GM23338 (cell line): ENCODE data around the gene SRPX2. TPM values are rescaled to one million over a fixed set of nuclear protein-coding genes. Genes with fewer than 3 reads are reported as not detected.

ENCODE experiments used
- ATAC-seq: fragments of 200-7000 bp; cut with Tn5 transposase; 3 replicates; pipeline ENCODE4 v1.9.1; 2020
- DNase-seq: peaks from one replicate; pipeline ENCODE4 v3.0.0-alpha.2; 2015; ENCODE audit warnings: low spot score
- H2AFZ ChIP-seq: fragments of 200-600 bp; sonication (generic); 2 replicates; pipeline ENCODE4 v1.8.0; 2016; ENCODE audit warnings: antibody characterized with exemption, mild to moderate bottlenecking, moderate library complexity
- H3F3A ChIP-seq: fragments of 200-600 bp; sonication (generic); replicated peaks from 2 replicates; pipeline ENCODE4 v1.8.0; 2017; ENCODE audit warnings: antibody characterized with exemption, mixed run types, low read depth
- H3K27ac ChIP-seq: fragments of 200-600 bp; sonication (generic); 2 replicates; pipeline ENCODE4 v1.6.1; 2016; ENCODE audit warnings: low read depth
- H3K27me3 ChIP-seq: fragments of 200-600 bp; sonication (generic); 2 replicates; pipeline ENCODE4 v1.8.0; 2016; ENCODE audit warnings: mild to moderate bottlenecking, mixed run types, moderate library complexity; ENCODE audit not compliant: insufficient read depth
- H3K36me3 ChIP-seq: fragments of 200-600 bp; sonication (generic); 2 replicates; pipeline ENCODE4 v1.8.0; 2016; ENCODE audit warnings: mild to moderate bottlenecking; ENCODE audit not compliant: insufficient read depth
- H3K4me1 ChIP-seq: fragments of 200-600 bp; sonication (generic); 2 replicates; pipeline ENCODE4 v1.8.0; 2016; ENCODE audit warnings: mild to moderate bottlenecking, moderate library complexity; ENCODE audit not compliant: insufficient read depth
- H3K4me2 ChIP-seq: fragments of 200-600 bp; sonication (generic); 2 replicates; pipeline ENCODE4 v1.7.1; 2017; ENCODE audit warnings: mixed run types
- H3K4me3 ChIP-seq: fragments of 200-600 bp; sonication (generic); 2 replicates; pipeline ENCODE4 v1.6.1; 2016; ENCODE audit warnings: mixed run types
- H3K79me2 ChIP-seq: fragments of 200-600 bp; sonication (generic); replicated peaks from 2 replicates; pipeline ENCODE4 v1.8.0; 2017; ENCODE audit warnings: mild to moderate bottlenecking; ENCODE audit not compliant: insufficient read depth
- H3K9me2 ChIP-seq: fragments of 200-600 bp; sonication (generic); 2 replicates; pipeline ENCODE4 v1.8.0; 2017; ENCODE audit not compliant: insufficient read depth
- H4K20me1 ChIP-seq: fragments of 200-600 bp; sonication (generic); replicated peaks from 2 replicates; pipeline ENCODE4 v1.8.0; 2017; ENCODE audit warnings: mild to moderate bottlenecking; ENCODE audit not compliant: insufficient read depth
- H3K27ac Mint-ChIP-seq: 2 replicates; pipeline ENCODE4 v1.8.0; 2020; ENCODE audit warnings: inconsistent platforms, mild to moderate bottlenecking, moderate library complexity, mixed read lengths
- H3K27me3 Mint-ChIP-seq: 3 replicates; pipeline ENCODE4 v1.8.0; 2022; ENCODE audit warnings: low read depth, mild to moderate bottlenecking, moderate library complexity, mixed read lengths, inconsistent platforms; ENCODE audit not compliant: insufficient read depth, poor library complexity
- H3K36me3 Mint-ChIP-seq: 3 replicates; pipeline ENCODE4 v1.8.0; 2021; ENCODE audit warnings: low read depth, mild to moderate bottlenecking, inconsistent platforms, moderate library complexity, mixed read lengths
- H3K4me1 Mint-ChIP-seq: 3 replicates; pipeline ENCODE4 v1.8.0; 2020; ENCODE audit warnings: mild to moderate bottlenecking, inconsistent platforms, mixed read lengths
- H3K4me3 Mint-ChIP-seq: 3 replicates; pipeline ENCODE4 v1.8.0; 2021; ENCODE audit warnings: moderate library complexity, mild to moderate bottlenecking, inconsistent platforms, mixed read lengths
- H3K9me3 Mint-ChIP-seq: 3 replicates; pipeline ENCODE4 v1.8.0; 2020; ENCODE audit warnings: moderate library complexity, mild to moderate bottlenecking, inconsistent platforms, mixed read lengths
- CREB1 ChIP-seq: fragments of 250-450 bp; sonication (Bioruptor Pico); IDR thresholded peaks from 2 replicates; pipeline ENCODE4 v1.5.0; 2020; ENCODE audit warnings: low read depth, mild to moderate bottlenecking, moderate library complexity
- CTCF ChIP-seq, 2 experiments: fragments of 200-600 bp in 1 of 2; sonication (generic) in 1 of 2; conservative IDR thresholded peaks; 2 replicates each; pipeline versions ENCODE4 v1.5.1 to v1.6.1; 2016 to 2017; ENCODE audit warnings: antibody characterized with exemption in 2 of 2, low read depth in 2 of 2, mild to moderate bottlenecking in 2 of 2, moderate library complexity in 1 of 2
- EZH2 ChIP-seq: fragments of 200-600 bp; sonication (generic); IDR thresholded peaks from one replicate; pipeline ENCODE4 v1.8.0; 2017; ENCODE audit warnings: antibody characterized with exemption, mild to moderate bottlenecking, low read depth; ENCODE audit not compliant: unreplicated experiment
- EZH2phosphoT487 ChIP-seq: fragments of 200-600 bp; sonication (generic); IDR thresholded peaks from one replicate; pipeline ENCODE4 v1.8.1; 2018; ENCODE audit warnings: antibody characterized with exemption; ENCODE audit not compliant: unreplicated experiment
- JUNB ChIP-seq: IDR thresholded peaks from one replicate; pipeline ENCODE4 v1.6.1; 2016; ENCODE audit warnings: antibody characterized with exemption; ENCODE audit not compliant: unreplicated experiment
- NANOG ChIP-seq: IDR thresholded peaks from 2 replicates; pipeline ENCODE4 v1.6.1; 2016; ENCODE audit warnings: antibody characterized with exemption, borderline replicate concordance
- POLR2AphosphoS5 ChIP-seq: IDR thresholded peaks from 2 replicates; pipeline ENCODE4 v1.6.1; 2016; ENCODE audit warnings: antibody characterized with exemption, low read depth
- STAT1 ChIP-seq: IDR thresholded peaks from one replicate; pipeline ENCODE4 v1.6.1; 2016; ENCODE audit warnings: antibody characterized with exemption; ENCODE audit not compliant: unreplicated experiment
- ZNF331 ChIP-seq: fragments of 250-450 bp; sonication (Bioruptor Pico); IDR thresholded peaks from 2 replicates; pipeline ENCODE4 v1.5.0; 2020; ENCODE audit warnings: low read depth, mild to moderate bottlenecking, moderate library complexity
- polyA plus RNA-seq: library from polyadenylated mRNA; unstranded; fragments of >200 nt; fragmentation: Nextera tagmentation; extraction: Ambion mirVana; gene quantifications from 2 replicates; pipeline ENCODE4 v1.2.1, GENCODE V29; 2016
- total RNA-seq: library from RNA; depleted of rRNA; stranded (reverse); fragments of >200 nt; shearing (Covaris generic); gene quantifications from 2 replicates; pipeline ENCODE4 v1.2.3, GENCODE V29; 2014
- TF ChIP-seq, protein P1 (sequence below): IDR thresholded peaks from 2 replicates; pipeline ENCODE4 v1.6.1; 2016; ENCODE audit warnings: antibody characterized with exemption
- TF ChIP-seq, protein P2 (sequence below): IDR thresholded peaks from one replicate; pipeline ENCODE4 v1.6.1; 2018; ENCODE audit warnings: antibody characterized with exemption; ENCODE audit not compliant: unreplicated experiment

Gene SRPX2
- total and polyA plus RNA-seq, 2 experiments from 2014 or later: not detected

- Histone ChIP-seq H3K4me3 (no peak overlapping the region), H3K9me2 (no peaks in the 10 kb centered on the region), H3K27me3 (no peaks in the 10 kb centered on the region), H3K36me3 (no peaks in the 10 kb centered on the region), H3K4me1 (peaks cover 5% of the 10 kb centered on the region), H4K20me1 (no peaks in the 10 kb centered on the region), H3K27ac (no peak overlapping the region), H3K4me2 (no peak overlapping the region), H3F3A (no peaks in the 10 kb centered on the region), H2AFZ (no peak overlapping the region), H3K79me2 (no peaks in the 10 kb centered on the region)
- Mint-ChIP-seq H3K36me3 (no peaks in the 10 kb centered on the region), H3K27me3 (peaks cover 1% of the 10 kb centered on the region), H3K27ac (no peak overlapping the region), H3K4me3 (no peak overlapping the region), H3K4me1 (peaks cover 18% of the 10 kb centered on the region), H3K9me3 (no peaks in the 10 kb centered on the region)
- TF ChIP-seq, protein P1, sequence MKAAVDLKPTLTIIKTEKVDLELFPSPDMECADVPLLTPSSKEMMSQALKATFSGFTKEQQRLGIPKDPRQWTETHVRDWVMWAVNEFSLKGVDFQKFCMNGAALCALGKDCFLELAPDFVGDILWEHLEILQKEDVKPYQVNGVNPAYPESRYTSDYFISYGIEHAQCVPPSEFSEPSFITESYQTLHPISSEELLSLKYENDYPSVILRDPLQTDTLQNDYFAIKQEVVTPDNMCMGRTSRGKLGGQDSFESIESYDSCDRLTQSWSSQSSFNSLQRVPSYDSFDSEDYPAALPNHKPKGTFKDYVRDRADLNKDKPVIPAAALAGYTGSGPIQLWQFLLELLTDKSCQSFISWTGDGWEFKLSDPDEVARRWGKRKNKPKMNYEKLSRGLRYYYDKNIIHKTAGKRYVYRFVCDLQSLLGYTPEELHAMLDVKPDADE: no peak
- no peak for TF ChIP-seq EZH2
- TF ChIP-seq, protein P2, sequence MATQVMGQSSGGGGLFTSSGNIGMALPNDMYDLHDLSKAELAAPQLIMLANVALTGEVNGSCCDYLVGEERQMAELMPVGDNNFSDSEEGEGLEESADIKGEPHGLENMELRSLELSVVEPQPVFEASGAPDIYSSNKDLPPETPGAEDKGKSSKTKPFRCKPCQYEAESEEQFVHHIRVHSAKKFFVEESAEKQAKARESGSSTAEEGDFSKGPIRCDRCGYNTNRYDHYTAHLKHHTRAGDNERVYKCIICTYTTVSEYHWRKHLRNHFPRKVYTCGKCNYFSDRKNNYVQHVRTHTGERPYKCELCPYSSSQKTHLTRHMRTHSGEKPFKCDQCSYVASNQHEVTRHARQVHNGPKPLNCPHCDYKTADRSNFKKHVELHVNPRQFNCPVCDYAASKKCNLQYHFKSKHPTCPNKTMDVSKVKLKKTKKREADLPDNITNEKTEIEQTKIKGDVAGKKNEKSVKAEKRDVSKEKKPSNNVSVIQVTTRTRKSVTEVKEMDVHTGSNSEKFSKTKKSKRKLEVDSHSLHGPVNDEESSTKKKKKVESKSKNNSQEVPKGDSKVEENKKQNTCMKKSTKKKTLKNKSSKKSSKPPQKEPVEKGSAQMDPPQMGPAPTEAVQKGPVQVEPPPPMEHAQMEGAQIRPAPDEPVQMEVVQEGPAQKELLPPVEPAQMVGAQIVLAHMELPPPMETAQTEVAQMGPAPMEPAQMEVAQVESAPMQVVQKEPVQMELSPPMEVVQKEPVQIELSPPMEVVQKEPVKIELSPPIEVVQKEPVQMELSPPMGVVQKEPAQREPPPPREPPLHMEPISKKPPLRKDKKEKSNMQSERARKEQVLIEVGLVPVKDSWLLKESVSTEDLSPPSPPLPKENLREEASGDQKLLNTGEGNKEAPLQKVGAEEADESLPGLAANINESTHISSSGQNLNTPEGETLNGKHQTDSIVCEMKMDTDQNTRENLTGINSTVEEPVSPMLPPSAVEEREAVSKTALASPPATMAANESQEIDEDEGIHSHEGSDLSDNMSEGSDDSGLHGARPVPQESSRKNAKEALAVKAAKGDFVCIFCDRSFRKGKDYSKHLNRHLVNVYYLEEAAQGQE: no peak
- TF ChIP-seq CTCF (conservative IDR thresholded peaks at IDR 0.05; ENCODE audit: low read depth in 2 of 2): no peak
- DNase-seq (no peak), ATAC-seq (no peak)
Observed at GRCh38 chrX:100650841-100651240, 6.8 kb downstream of the SRPX2 start.

DNA sequence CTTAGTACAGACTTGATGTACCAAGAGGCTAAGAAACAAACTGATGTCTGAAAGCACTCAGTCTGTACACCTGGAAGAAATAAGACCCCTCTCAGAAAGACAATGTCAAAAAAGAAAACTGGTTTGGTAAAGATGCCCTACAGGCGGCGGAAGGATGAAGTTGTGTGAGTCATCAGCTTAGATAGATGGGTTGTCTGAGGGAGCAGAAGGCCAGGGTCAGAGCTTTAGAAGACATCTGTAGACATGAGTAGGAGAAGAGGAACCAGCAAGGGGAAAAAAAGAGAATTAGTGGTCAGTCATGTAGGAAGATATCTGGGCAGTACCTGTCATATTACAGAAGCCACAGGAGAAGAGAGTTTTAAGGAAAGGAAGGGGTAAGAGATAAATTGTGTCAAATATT, 8.3 kb downstream of the SRPX2 start:
- Mint-ChIP-seq H3K9me3 (no peaks in the 10 kb centered on the region), H3K4me1 (peaks cover 18% of the 10 kb centered on the region), H3K27ac (no peak overlapping the region), H3K36me3 (no peaks in the 10 kb centered on the region), H3K27me3 (peaks cover 1% of the 10 kb centered on the region), H3K4me3 (no peak overlapping the region)
- Histone ChIP-seq H3K27me3 (no peaks in the 10 kb centered on the region), H2AFZ (no peak overlapping the region), H3K4me3 (no peak overlapping the region), H4K20me1 (no peaks in the 10 kb centered on the region), H3K9me2 (no peaks in the 10 kb centered on the region), H3F3A (no peaks in the 10 kb centered on the region), H3K4me1 (peaks cover 5% of the 10 kb centered on the region), H3K36me3 (no peaks in the 10 kb centered on the region), H3K4me2 (no peak overlapping the region), H3K79me2 (no peaks in the 10 kb centered on the region), H3K27ac (no peak overlapping the region)
- TF ChIP-seq CREB1 (CRISPR knock-in tag): no peak
- TF ChIP-seq EZH2phosphoT487: no peak
- no peak for TF ChIP-seq EZH2
- TF ChIP-seq ZNF331 (CRISPR knock-in tag): no peak
- TF ChIP-seq NANOG: no peak
- TF ChIP-seq JUNB: no peak
- TF ChIP-seq POLR2AphosphoS5: no peak
- TF ChIP-seq STAT1: no peak
- DNase-seq (no peak), ATAC-seq (no peak)
